ENCODE data around the gene PRMT3. TPM values are rescaled to one million over a fixed set of nuclear protein-coding genes. Genes with fewer than 3 reads are reported as not detected.
"Not testable (repeated sequence)": the region's sequence is repeated elsewhere in the genome, so short reads cannot be mapped to it uniquely, and the experiment has no call there.

The PRMT3 gene
- polyA plus RNA-seq, 1 donor (not counting 4 experiments of a cell fraction or from before 2014, with no cell fraction given), result 29.4 TPM

DNA sequence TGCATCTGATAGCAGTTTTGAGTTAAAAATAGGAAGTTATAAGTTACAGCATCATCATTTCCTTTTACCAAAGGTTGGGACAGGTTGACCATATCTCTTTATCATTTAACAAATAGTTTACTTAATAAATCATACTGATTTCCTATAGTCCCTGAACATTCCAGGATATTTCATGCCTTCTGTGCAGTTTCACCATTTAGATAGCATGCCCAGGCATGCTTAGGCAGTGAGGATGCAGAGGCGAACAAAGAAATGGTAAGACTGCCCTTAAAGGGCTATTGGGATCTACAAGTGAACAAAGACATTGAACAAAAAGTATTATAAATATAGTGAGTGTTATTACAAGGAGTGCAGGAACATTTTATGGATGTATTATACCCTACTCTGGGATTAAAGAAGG is 96.4 kb downstream of the PRMT3 start:
- FAIRE-seq, result peak; percentile 69
- Histone ChIP-seq H3K79me2 (ENCODE audit: control insufficient read depth, insufficient read depth, low read length) (no peaks in the 10 kb centered on the region), H3K9me1 (ENCODE audit: control insufficient read depth, extremely low read depth, insufficient read depth, low read length) (no peaks in the 10 kb centered on the region), H3K4me1 (ENCODE audit: control insufficient read depth, extremely low read depth, insufficient read depth, low read length) (peaks cover 14% of the 10 kb centered on the region), H3K4me3 (ENCODE audit: control insufficient read depth in 2 of 3, extremely low read depth in 1 of 3, insufficient read depth in 2 of 3, low read depth in 1 of 3, low read length in 3 of 3) (no peak overlapping the region), H2AFZ (ENCODE audit: control insufficient read depth, low read length) (peak overlapping the region; percentile 38), H3K4me2 (ENCODE audit: control insufficient read depth, extremely low read depth, insufficient read depth, low read depth, low read length) (peak overlapping the region; percentile 51), H3K9me3 (ENCODE audit: control insufficient read depth, low read depth, low read length) (no peaks in the 10 kb centered on the region), H3K27me3 (ENCODE audit: control insufficient read depth, extremely low read depth, insufficient read depth, low read length) (no peaks in the 10 kb centered on the region), H3K36me3 (ENCODE audit: control insufficient read depth in 2 of 2, extremely low read depth in 1 of 2, insufficient read depth in 2 of 2, low read length in 2 of 2) (peaks cover 0 to 4% of the 10 kb centered on the region in 2 experiments), H3K9ac (ENCODE audit: control insufficient read depth, extremely low read depth, insufficient read depth, low read length) (no peak overlapping the region), H3K27ac (ENCODE audit: control insufficient read depth, insufficient read depth, low read length) (peak overlapping the region; percentile 61), H4K20me1 (ENCODE audit: control insufficient read depth, extremely low read depth, insufficient read depth, low read length) (no peaks in the 10 kb centered on the region)
- TF ChIP-seq, protein P1, sequence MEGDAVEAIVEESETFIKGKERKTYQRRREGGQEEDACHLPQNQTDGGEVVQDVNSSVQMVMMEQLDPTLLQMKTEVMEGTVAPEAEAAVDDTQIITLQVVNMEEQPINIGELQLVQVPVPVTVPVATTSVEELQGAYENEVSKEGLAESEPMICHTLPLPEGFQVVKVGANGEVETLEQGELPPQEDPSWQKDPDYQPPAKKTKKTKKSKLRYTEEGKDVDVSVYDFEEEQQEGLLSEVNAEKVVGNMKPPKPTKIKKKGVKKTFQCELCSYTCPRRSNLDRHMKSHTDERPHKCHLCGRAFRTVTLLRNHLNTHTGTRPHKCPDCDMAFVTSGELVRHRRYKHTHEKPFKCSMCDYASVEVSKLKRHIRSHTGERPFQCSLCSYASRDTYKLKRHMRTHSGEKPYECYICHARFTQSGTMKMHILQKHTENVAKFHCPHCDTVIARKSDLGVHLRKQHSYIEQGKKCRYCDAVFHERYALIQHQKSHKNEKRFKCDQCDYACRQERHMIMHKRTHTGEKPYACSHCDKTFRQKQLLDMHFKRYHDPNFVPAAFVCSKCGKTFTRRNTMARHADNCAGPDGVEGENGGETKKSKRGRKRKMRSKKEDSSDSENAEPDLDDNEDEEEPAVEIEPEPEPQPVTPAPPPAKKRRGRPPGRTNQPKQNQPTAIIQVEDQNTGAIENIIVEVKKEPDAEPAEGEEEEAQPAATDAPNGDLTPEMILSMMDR (optimal IDR thresholded peaks at IDR 0.05 in 1 of 3, IDR thresholded peaks at IDR 0.05 in 1 of 3, conservative IDR thresholded peaks at IDR 0.05 in 1 of 3; ENCODE audit: extremely low read depth in 1 of 3, insufficient read depth in 2 of 3, low read length in 3 of 3), result no peak
- no peak for TF ChIP-seq EZH2 (IDR thresholded peaks at IDR 0.05; ENCODE audit: low read length)
- peak; percentile 17 for DNase-seq (ENCODE audit: low read depth, low spot score)
- dilution Hi-C loops (cut with MboI; ENCODE audit: extremely low pct_ligation_motif_present, low sequenced_read_pairs), result no loop called here

DNA sequence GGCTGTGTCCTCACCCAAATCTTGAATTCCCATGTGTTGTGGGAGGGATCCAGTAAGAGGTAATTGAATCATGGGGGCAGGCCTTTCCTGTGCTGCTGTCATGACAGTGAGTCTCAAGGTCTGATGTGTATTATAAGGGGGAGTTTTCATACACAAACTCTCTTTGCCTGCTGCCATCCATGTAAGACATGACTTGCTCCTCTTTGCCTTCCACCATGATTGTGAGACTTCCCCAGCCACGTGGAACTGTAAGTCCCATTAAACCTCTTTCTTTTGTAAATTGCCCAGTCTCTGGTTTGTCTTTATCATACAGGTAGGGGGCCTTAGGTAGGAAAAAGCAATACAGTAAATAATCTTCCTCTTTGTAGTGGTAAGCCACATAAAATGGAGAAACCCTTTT is 96.9 kb downstream of the PRMT3 start:
- H3K9ac ChIP-seq (ENCODE audit: control insufficient read depth, extremely low read depth, insufficient read depth, low read length); H4K20me1 ChIP-seq (ENCODE audit: control insufficient read depth, extremely low read depth, insufficient read depth, low read length); H3K4me3 ChIP-seq (ENCODE audit: control insufficient read depth in 2 of 3, extremely low read depth in 1 of 3, insufficient read depth in 2 of 3, low read depth in 1 of 3, low read length in 3 of 3); H3K27me3 ChIP-seq (ENCODE audit: control insufficient read depth, extremely low read depth, insufficient read depth, low read length); DNase-seq (ENCODE audit: low read depth, low spot score); H3K36me3 ChIP-seq (ENCODE audit: control insufficient read depth in 2 of 2, extremely low read depth in 1 of 2, insufficient read depth in 2 of 2, low read length in 2 of 2); dilution Hi-C loops (cut with MboI; ENCODE audit: extremely low pct_ligation_motif_present, low sequenced_read_pairs); FAIRE-seq; H2AFZ ChIP-seq (ENCODE audit: control insufficient read depth, low read length); H3K9me3 ChIP-seq (ENCODE audit: control insufficient read depth, low read depth, low read length); H3K9me1 ChIP-seq (ENCODE audit: control insufficient read depth, extremely low read depth, insufficient read depth, low read length); H3K79me2 ChIP-seq (ENCODE audit: control insufficient read depth, insufficient read depth, low read length): not testable (repeated sequence)
- peak overlapping the region; percentile 51 for H3K4me2 ChIP-seq (ENCODE audit: control insufficient read depth, extremely low read depth, insufficient read depth, low read depth, low read length)
- H3K27ac ChIP-seq (ENCODE audit: control insufficient read depth, insufficient read depth, low read length), result peak overlapping the region; percentile 48
- H3K4me1 ChIP-seq (ENCODE audit: control insufficient read depth, extremely low read depth, insufficient read depth, low read length), result peaks cover 14% of the 10 kb centered on the region

DNA sequence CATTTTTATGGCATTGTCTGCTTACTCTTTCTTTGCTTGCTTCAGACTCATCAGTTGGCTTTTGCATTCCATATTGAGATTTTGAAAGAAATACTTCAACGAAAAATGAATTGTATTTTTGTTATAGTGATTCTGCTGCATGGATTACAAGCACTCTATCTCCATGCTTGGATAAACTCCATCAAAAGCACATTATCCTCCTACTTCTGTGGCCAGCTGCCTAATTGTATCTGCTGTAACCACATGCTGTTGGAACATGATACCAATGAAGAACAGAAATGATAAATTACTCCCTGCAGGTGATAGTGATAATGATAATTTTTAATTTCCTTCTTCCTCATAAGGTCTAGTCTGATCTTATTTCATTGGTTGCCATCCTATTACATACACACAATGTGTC is 100.8 kb downstream of the PRMT3 start:
- Histone ChIP-seq H3K9me1 (ENCODE audit: control insufficient read depth, extremely low read depth, insufficient read depth, low read length) (no peaks in the 10 kb centered on the region), H3K36me3 (ENCODE audit: control insufficient read depth in 2 of 2, extremely low read depth in 1 of 2, insufficient read depth in 2 of 2, low read length in 2 of 2) (peaks cover 0 to 4% of the 10 kb centered on the region in 2 experiments), H2AFZ (ENCODE audit: control insufficient read depth, low read length) (no peak overlapping the region), H3K27me3 (ENCODE audit: control insufficient read depth, extremely low read depth, insufficient read depth, low read length) (no peaks in the 10 kb centered on the region), H3K9me3 (ENCODE audit: control insufficient read depth, low read depth, low read length) (no peaks in the 10 kb centered on the region), H3K4me1 (ENCODE audit: control insufficient read depth, extremely low read depth, insufficient read depth, low read length) (peaks cover 11% of the 10 kb centered on the region), H3K4me2 (ENCODE audit: control insufficient read depth, extremely low read depth, insufficient read depth, low read depth, low read length) (no peak overlapping the region), H3K9ac (ENCODE audit: control insufficient read depth, extremely low read depth, insufficient read depth, low read length) (no peak overlapping the region), H3K27ac (ENCODE audit: control insufficient read depth, insufficient read depth, low read length) (no peak overlapping the region), H3K4me3 (ENCODE audit: control insufficient read depth in 2 of 3, extremely low read depth in 1 of 3, insufficient read depth in 2 of 3, low read depth in 1 of 3, low read length in 3 of 3) (no peak overlapping the region), H4K20me1 (ENCODE audit: control insufficient read depth, extremely low read depth, insufficient read depth, low read length) (no peaks in the 10 kb centered on the region), H3K79me2 (ENCODE audit: control insufficient read depth, insufficient read depth, low read length) (no peaks in the 10 kb centered on the region)
- no peak for TF ChIP-seq EZH2 (IDR thresholded peaks at IDR 0.05; ENCODE audit: low read length)
- TF ChIP-seq, protein P1 (optimal IDR thresholded peaks at IDR 0.05 in 1 of 3, IDR thresholded peaks at IDR 0.05 in 1 of 3, conservative IDR thresholded peaks at IDR 0.05 in 1 of 3; ENCODE audit: extremely low read depth in 1 of 3, insufficient read depth in 2 of 3, low read length in 3 of 3), result no peak
- dilution Hi-C loops (cut with MboI; ENCODE audit: extremely low pct_ligation_motif_present, low sequenced_read_pairs), result no loop called here
- DNase-seq (ENCODE audit: low read depth, low spot score) (no peak), FAIRE-seq (no peak)
